SK-N-SH treated with all-trans-retinoic acid at 6 μM for 48 hours (cell line): ENCODE data around the gene NCBP2L.

Experiments used
- PATZ1 ChIP-seq: fragments of 250-450 bp; sonication (Bioruptor Pico); IDR thresholded peaks from 2 replicates; pipeline ENCODE4 v1.8.0; 2020; ENCODE audit warnings: mild to moderate bottlenecking, moderate library complexity, borderline replicate concordance
- POU6F1 ChIP-seq: fragments of 250-450 bp; sonication (Bioruptor Pico); IDR thresholded peaks from 2 replicates; pipeline ENCODE4 v1.8.0; 2021; ENCODE audit warnings: low read depth, mild to moderate bottlenecking, moderate library complexity, borderline replicate concordance
- ZFP30 ChIP-seq: fragments of 450-650 bp; formaldehyde crosslinking; IDR thresholded peaks from 2 replicates; pipeline ENCODE4 v1.5.0; 2022; ENCODE audit warnings: mild to moderate bottlenecking, moderate library complexity

- TF ChIP-seq ZFP30 (CRISPR knock-in tag), result no peak
- no peak for TF ChIP-seq POU6F1 (CRISPR knock-in tag)
- no peak for TF ChIP-seq PATZ1 (CRISPR knock-in tag)
These were observed 3.0 kb downstream of the NCBP2L start for GRCh38 chrX:107780525-107780924.
